IMR-90 (cell line): Measurements from ENCODE around the gene BRSK1. TPM values are rescaled to one million over a fixed set of nuclear protein-coding genes. Genes with fewer than 3 reads are reported as not detected.

Experiments
- ATAC-seq: fragments of 200-7000 bp; cut with Tn5 transposase; 2 replicates; pipeline ENCODE4 v1.9.1; 2020; ENCODE audit warnings: low read depth, mild to moderate bottlenecking, moderate library complexity
- BruUV-seq: library from RNA; stranded (reverse); fragments of 400-500 nt; replicated peaks from 2 replicates; lab custom pipeline; 2021; lab: Mats Ljungman, UMichigan
- CTCF ChIA-PET: fragments of 300-600 bp; formaldehyde crosslinking; extraction: SDS; loops from one replicate; lab custom pipeline; 2021; ENCODE audit warnings: antibody characterized with exemption; lab: Yijun Ruan, JAX
- POLR2A ChIA-PET: fragments of 300-600 bp; sonication (Branson Sonifier 250); formaldehyde crosslinking; loops from one replicate; lab custom pipeline; 2022; ENCODE audit warnings: antibody characterized with exemption; ENCODE audit not compliant: unreplicated experiment; lab: Charles Lee
- DNase-seq: peaks from one replicate; pipeline ENCODE4 v3.0.0; 2013
- H2AFZ ChIP-seq: replicated peaks from 2 replicates; pipeline ENCODE3; 2013; ENCODE audit warnings: low read length, mild to moderate bottlenecking; ENCODE audit not compliant: poor library complexity
- H2AK5ac ChIP-seq: 2 replicates; pipeline ENCODE4 v1.6.1; 2013; ENCODE audit warnings: low read depth, low read length, inconsistent platforms
- H2AK9ac ChIP-seq: replicated peaks from 2 replicates; pipeline ENCODE3; 2013; ENCODE audit warnings: mild to moderate bottlenecking, low read depth, low read length, moderate library complexity; ENCODE audit not compliant: poor library complexity
- H2BK120ac ChIP-seq: 2 replicates; pipeline ENCODE4 v1.6.1; 2013; ENCODE audit warnings: low read depth, low read length, inconsistent platforms
- H2BK15ac ChIP-seq: 3 replicates; pipeline ENCODE4 v1.6.1; 2013; ENCODE audit warnings: low read depth, low read length, inconsistent platforms
- H2BK20ac ChIP-seq: 2 replicates; pipeline ENCODE4 v1.6.1; 2013; ENCODE audit warnings: low read depth, mild to moderate bottlenecking, inconsistent platforms, low read length, moderate library complexity
- H2BK5ac ChIP-seq: 2 replicates; pipeline ENCODE4 v1.6.1; 2013; ENCODE audit warnings: mild to moderate bottlenecking, low read depth, low read length, inconsistent platforms; ENCODE audit not compliant: poor library complexity, severe bottlenecking
- H3K14ac ChIP-seq: replicated peaks from 2 replicates; pipeline ENCODE4 v1.6.1; 2013; ENCODE audit warnings: low read depth, low read length, inconsistent platforms
- H3K18ac ChIP-seq: 2 replicates; pipeline ENCODE4 v1.6.1; 2013; ENCODE audit warnings: low read depth, low read length, control low read depth
- H3K23ac ChIP-seq: 2 replicates; pipeline ENCODE4 v1.6.1; 2013; ENCODE audit warnings: low read depth, low read length, inconsistent platforms
- H3K27ac ChIP-seq: 2 replicates; pipeline ENCODE4 v1.5.1; 2013; ENCODE audit warnings: mild to moderate bottlenecking, control low read depth, low read length; ENCODE audit not compliant: insufficient read depth
- H3K27me3 ChIP-seq: 2 replicates; pipeline ENCODE4 v1.6.1; 2013; ENCODE audit warnings: low read length; ENCODE audit not compliant: control insufficient read depth, insufficient read depth
- H3K36me3 ChIP-seq: 2 replicates; pipeline ENCODE4 v1.6.1; 2013; ENCODE audit warnings: low read length, mixed read lengths; ENCODE audit not compliant: control insufficient read depth, insufficient read depth
- H3K4ac ChIP-seq: 2 replicates; pipeline ENCODE4 v1.6.1; 2013; ENCODE audit warnings: low read depth, low read length, inconsistent platforms
- H3K4me1 ChIP-seq: 2 replicates; pipeline ENCODE4 v1.6.1; 2013; ENCODE audit warnings: low read length, mixed read lengths; ENCODE audit not compliant: control insufficient read depth, insufficient read depth
- H3K4me2 ChIP-seq: 2 replicates; pipeline ENCODE4 v1.6.1; 2013; ENCODE audit warnings: low read depth, mild to moderate bottlenecking, control low read depth, low read length, moderate library complexity
- H3K4me3 ChIP-seq: 2 replicates; pipeline ENCODE4 v1.5.1; 2013; ENCODE audit warnings: low read depth, mild to moderate bottlenecking, control low read depth, low read length, moderate library complexity; ENCODE audit not compliant: insufficient read depth
- H3K56ac ChIP-seq: 2 replicates; pipeline ENCODE4 v1.6.1; 2013; ENCODE audit warnings: low read length, inconsistent platforms; ENCODE audit not compliant: insufficient read depth; ENCODE audit errors: extremely low read depth
- H3K79me1 ChIP-seq, 2 experiments: 2 replicates each; pipeline ENCODE4 v1.6.1; 2013; ENCODE audit warnings: low read length in 2 of 2, inconsistent platforms in 1 of 2, low read depth in 1 of 2
- H3K9ac ChIP-seq: 2 replicates; pipeline ENCODE4 v1.6.1; 2013; ENCODE audit warnings: low read depth, low read length, control low read depth
- H3K9me1 ChIP-seq: 2 replicates; pipeline ENCODE4 v1.6.1; 2013; ENCODE audit warnings: low read length, inconsistent platforms; ENCODE audit not compliant: insufficient read depth
- H3K9me3 ChIP-seq: 2 replicates; pipeline ENCODE4 v1.6.1; 2013; ENCODE audit warnings: low read length; ENCODE audit not compliant: control insufficient read depth, insufficient read depth
- H4K20me1 ChIP-seq: 2 replicates; pipeline ENCODE4 v1.6.1; 2013; ENCODE audit warnings: low read length, inconsistent platforms; ENCODE audit not compliant: insufficient read depth
- H4K5ac ChIP-seq: 2 replicates; pipeline ENCODE4 v1.6.1; 2013; ENCODE audit warnings: mild to moderate bottlenecking, low read depth, low read length, control low read depth
- H4K8ac ChIP-seq, 2 experiments: 2 replicates each; pipeline ENCODE4 v1.6.1; 2013; ENCODE audit warnings: low read depth in 2 of 2, low read length in 2 of 2, control low read depth in 1 of 2, inconsistent platforms in 1 of 2
- H4K91ac ChIP-seq: 2 replicates; pipeline ENCODE4 v1.6.1; 2013; ENCODE audit warnings: low read depth, low read length, inconsistent platforms; ENCODE audit not compliant: insufficient read depth
- BHLHE40 ChIP-seq: fragments of 150-350 bp; IDR thresholded peaks from 2 replicates; pipeline ENCODE4 v1.6.1; 2016; ENCODE audit warnings: mild to moderate bottlenecking, low read depth, low read length
- CHD1 ChIP-seq: IDR thresholded peaks from 2 replicates; pipeline ENCODE4 v1.6.1; 2012; ENCODE audit warnings: low read depth, low read length, improper control_type of control experiment
- FOS ChIP-seq: fragments of 150-350 bp; IDR thresholded peaks from 2 replicates; pipeline ENCODE4 v1.6.1; 2016; ENCODE audit warnings: low read depth, low read length
- MAFK ChIP-seq: IDR thresholded peaks from 2 replicates; pipeline ENCODE4 v1.6.1; 2012; ENCODE audit warnings: low read depth, low read length, improper control_type of control experiment
- POLR2A ChIP-seq: IDR thresholded peaks from 2 replicates; pipeline ENCODE4 v1.6.1; 2012; ENCODE audit warnings: mild to moderate bottlenecking, low read depth, low read length
- RAD21 ChIP-seq: IDR thresholded peaks from 2 replicates; pipeline ENCODE4 v1.6.1; 2012; ENCODE audit warnings: low read length, improper control_type of control experiment
- RCOR1 ChIP-seq: IDR thresholded peaks from 2 replicates; pipeline ENCODE4 v1.6.1; 2012; ENCODE audit warnings: mild to moderate bottlenecking, low read length, improper control_type of control experiment; ENCODE audit not compliant: insufficient replicate concordance
- RFX5 ChIP-seq: IDR thresholded peaks from 2 replicates; pipeline ENCODE4 v1.8.0; 2012; ENCODE audit warnings: low read depth, mild to moderate bottlenecking, low read length, moderate library complexity
- WGBS, 2 experiments: methylation state at CpG; one replicate each; pipeline versions ENCODE4 v1.1.5 to v1.1.7; 2013; ENCODE audit warnings: missing lambda C conversion rate in 2 of 2; ENCODE audit not compliant: insufficient read length in 1 of 2; ENCODE audit errors: extremely low coverage in 2 of 2; 5-methylcytosine and 5-hydroxymethylcytosine counted together
- dilution Hi-C: fragments of 300-500 bp; cut with HindIII; formaldehyde crosslinking; loops from one replicate; pipeline ENCODE4 v1.14.3; 2018; ENCODE audit warnings: low sequenced_read_pairs; ENCODE audit not compliant: unreplicated experiment
- in situ Hi-C: fragments of 300-500 bp; cut with MboI; formaldehyde crosslinking; loops from 3 replicates; pipeline ENCODE4 v1.14.3; 2019; ENCODE audit warnings: low sequenced_read_pairs, inconsistent platforms, mixed read lengths
- intact Hi-C: fragments of 100-400 bp; cut with micrococcal nuclease; formaldehyde crosslinking; loops from 2 replicates; pipeline ENCODE4 v1.10.0; 2022
- polyA plus RNA-seq, 3 experiments: library from polyadenylated mRNA; depleted of rRNA; stranded (reverse); fragments of >200 nt; gene quantifications; 2 replicates each; pipeline ENCODE4 v1.2.3, GENCODE V29; 2012; ENCODE audit warnings: low replicate concordance in 1 of 3
- total RNA-seq: library from RNA; depleted of rRNA; stranded (reverse); fragments of >200 nt; gene quantifications from 2 replicates; pipeline ENCODE4 v1.2.3, GENCODE V29; 2012
- TF ChIP-seq, protein P1 (sequence below): fragments of 150-350 bp; IDR thresholded peaks from 2 replicates; pipeline ENCODE4 v1.6.1; 2016; ENCODE audit warnings: low read depth, mild to moderate bottlenecking, low read length, moderate library complexity, borderline replicate concordance

The BRSK1 gene
- total and polyA plus RNA-seq, 2 of the 4 experiments (the other 2 are of a cell fraction) = 2.5 to 22.3 TPM

DNA sequence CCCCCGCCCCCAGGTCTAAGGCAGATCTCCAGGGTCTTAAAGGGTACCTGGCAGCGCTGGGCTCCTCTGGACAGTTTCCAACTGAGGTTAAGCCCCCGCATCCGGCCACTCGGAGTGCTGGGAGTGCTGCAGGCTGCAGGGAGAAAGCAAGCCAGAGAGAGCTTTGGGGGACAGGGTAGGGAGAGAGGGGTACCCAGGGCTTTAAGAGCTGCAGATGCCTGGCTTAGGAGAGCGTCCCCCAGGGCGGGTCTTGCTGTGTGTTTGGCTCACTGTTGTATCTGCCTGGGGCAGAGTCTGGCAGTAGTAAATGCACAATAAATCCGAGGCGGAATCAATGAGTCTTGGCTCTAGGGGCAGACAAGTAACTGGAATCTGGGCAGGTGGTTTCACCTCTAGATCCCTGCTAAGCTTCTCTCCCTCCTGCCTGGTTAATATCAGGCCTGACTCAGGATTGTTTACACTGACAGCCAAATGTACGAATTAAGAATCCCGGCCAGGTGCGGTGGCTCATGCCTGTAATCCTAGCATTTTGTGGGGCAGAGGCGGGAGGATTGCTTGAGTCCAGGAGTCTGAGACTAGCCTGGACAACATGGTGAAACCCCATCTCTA lies 71.5 kb downstream of the BRSK1 start:
- intact Hi-C loops (no loop called here), dilution Hi-C loops (no loop called here), in situ Hi-C loops (no loop called here)
- no peak overlapping the region for H4K91ac ChIP-seq
- H4K20me1 ChIP-seq = peaks cover 7% of the 10 kb centered on the region; the same call in 1 of the 2 replicates
- H2BK20ac ChIP-seq = no peak overlapping the region
- H3K4me1 ChIP-seq = peaks cover 5% of the 10 kb centered on the region; the same call in 1 of the 2 replicates
- H2AFZ ChIP-seq = no peak overlapping the region
- 55% methylated on average over 5 of the region's 13 CpGs; no CpG with 5 or more reads in 1 of the 2 experiments for WGBS, 2 experiments
- no peaks in the 10 kb centered on the region for H3K9me3 ChIP-seq
- H2BK5ac ChIP-seq = no peak overlapping the region
- H3K4me2 ChIP-seq = no peak overlapping the region
- no peak overlapping the region for H2BK120ac ChIP-seq
- H3K18ac ChIP-seq = no peak overlapping the region
- no peak overlapping the region for H4K8ac ChIP-seq
- peaks cover 43% of the 10 kb centered on the region for H3K27me3 ChIP-seq
- TF ChIP-seq MAFK (no peak), RAD21 (no peak), POLR2A (no peak), RCOR1 (no peak), CHD1 (no peak), RFX5 (no peak), BHLHE40 (no peak), FOS (no peak)
- TF ChIP-seq, protein P1, sequence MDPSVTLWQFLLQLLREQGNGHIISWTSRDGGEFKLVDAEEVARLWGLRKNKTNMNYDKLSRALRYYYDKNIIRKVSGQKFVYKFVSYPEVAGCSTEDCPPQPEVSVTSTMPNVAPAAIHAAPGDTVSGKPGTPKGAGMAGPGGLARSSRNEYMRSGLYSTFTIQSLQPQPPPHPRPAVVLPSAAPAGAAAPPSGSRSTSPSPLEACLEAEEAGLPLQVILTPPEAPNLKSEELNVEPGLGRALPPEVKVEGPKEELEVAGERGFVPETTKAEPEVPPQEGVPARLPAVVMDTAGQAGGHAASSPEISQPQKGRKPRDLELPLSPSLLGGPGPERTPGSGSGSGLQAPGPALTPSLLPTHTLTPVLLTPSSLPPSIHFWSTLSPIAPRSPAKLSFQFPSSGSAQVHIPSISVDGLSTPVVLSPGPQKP = no peak
- no peaks in the 10 kb centered on the region for H3K9me1 ChIP-seq
- peak overlapping the region; percentile 23 for H2AK9ac ChIP-seq
- ATAC-seq (no peak), DNase-seq (no peak)
- no peak overlapping the region for H3K27ac ChIP-seq
- H3K36me3 ChIP-seq = no peaks in the 10 kb centered on the region
- no peak overlapping the region for H3K4ac ChIP-seq
- H3K56ac ChIP-seq = no peak overlapping the region
- no peak overlapping the region for H3K9ac ChIP-seq
- H3K79me1 ChIP-seq = no peaks in the 10 kb centered on the region
- H3K14ac ChIP-seq = no peak overlapping the region
- no peak overlapping the region for H3K4me3 ChIP-seq
- no peak overlapping the region for H3K23ac ChIP-seq
- ChIA-PET CTCF (no interaction called here), POLR2A (no interaction called here)
- no peak overlapping the region for H2AK5ac ChIP-seq
- no TSS peak for BruUV-seq
- no peak overlapping the region for H2BK15ac ChIP-seq
- H4K5ac ChIP-seq = no peak overlapping the region
